GM19324 (cell line): ENCODE results near the gene IL2RA.
"Not testable (repeated sequence)": the region's sequence is repeated elsewhere in the genome, so short reads cannot be mapped to it uniquely, and the experiment has no call there.

Experiments used
- ATAC-seq: cut with Tn5 transposase; IDR thresholded peaks from one replicate; pipeline ENCODE4 v1.9.1; 2021; ENCODE audit warnings: mild to moderate bottlenecking, moderate library complexity; ENCODE audit not compliant: unreplicated experiment, low FRiP score

The IL2RA gene

GRCh38 chr10:6062101-6062771 is at the start of gene IL2RA:
Gene IL2RA (minus strand): TSS chr10:6062367. CDS start chr10:6062151, 216 bp downstream.
- ATAC-seq, result no peak

GRCh38 chr10:6110136-6110535 is 48.0 kb upstream of the IL2RA start:
- ATAC-seq, result no peak

GRCh38 chr10:6109444-6109775 is 47.2 kb upstream of the IL2RA start:
- ATAC-seq, result no peak

- ATAC-seq, result no peak
Observed at GRCh38 chr10:6108631-6109443, 46.7 kb upstream of the IL2RA start.

GRCh38 chr10:6108072-6108471 is 45.9 kb upstream of the IL2RA start:
- ATAC-seq, result no peak

- ATAC-seq, result not testable (repeated sequence)
Observed at GRCh38 chr10:6107616-6108015, 45.4 kb upstream of the IL2RA start.

- ATAC-seq, result no peak
Observed at GRCh38 chr10:6103591-6103990, 41.4 kb upstream of the IL2RA start.

- no peak for ATAC-seq
Observed at GRCh38 chr10:6102128-6102527, 40.0 kb upstream of the IL2RA start.

GRCh38 chr10:6101181-6101580 is 39.0 kb upstream of the IL2RA start:
- ATAC-seq, result no peak

GRCh38 chr10:6100370-6100769 is 38.2 kb upstream of the IL2RA start:
- ATAC-seq, result no peak

GRCh38 chr10:6098156-6098555 is 36.0 kb upstream of the IL2RA start:
- ATAC-seq, result no peak

- ATAC-seq, result no peak
Observed at GRCh38 chr10:6097063-6097462, 34.9 kb upstream of the IL2RA start.

GRCh38 chr10:6095810-6096570 is 33.8 kb upstream of the IL2RA start:
- ATAC-seq, result no peak

- no peak for ATAC-seq
Observed at GRCh38 chr10:6092731-6093130, 30.6 kb upstream of the IL2RA start.

- ATAC-seq, result no peak
Observed at GRCh38 chr10:6091630-6092029, 29.5 kb upstream of the IL2RA start.

GRCh38 chr10:6089334-6090219 is 27.4 kb upstream of the IL2RA start:
- peak; percentile 7 for ATAC-seq

- peak; percentile 90 for ATAC-seq
Observed at GRCh38 chr10:6088721-6089333, 26.7 kb upstream of the IL2RA start, which contains the start of gene RBM17. Gene RBM17 (plus strand): TSS chr10:6089034. CDS start chr10:6097066, 8,032 bp downstream.

GRCh38 chr10:6086375-6087233 is 24.4 kb upstream of the IL2RA start:
- ATAC-seq, result peak; percentile 37
